Activated T-cell treated with anti-CD3 and anti-CD28 coated beads, Interleukin-2, amount 50 U/mL, for 24 hours (primary cell): ENCODE measurements around the gene KCNIP2.
"Not testable (repeated sequence)": the region's sequence is repeated elsewhere in the genome, so short reads cannot be mapped to it uniquely, and the experiment has no call there.

Source experiments
- DNase-seq: peaks from one replicate; pipeline ENCODE4 v3.0.0-alpha.2; 2020
- H3K27ac Mint-ChIP-seq: 2 replicates; pipeline ENCODE4 v1.8.0; 2020; ENCODE audit warnings: mild to moderate bottlenecking, mixed read lengths
- H3K27me3 Mint-ChIP-seq: 2 replicates; pipeline ENCODE4 v1.8.0; 2020; ENCODE audit warnings: mixed read lengths
- H3K36me3 Mint-ChIP-seq: 2 replicates; pipeline ENCODE4 v1.8.0; 2020; ENCODE audit warnings: low read depth, mixed read lengths
- H3K4me1 Mint-ChIP-seq: 2 replicates; pipeline ENCODE4 v1.8.0; 2020; ENCODE audit warnings: low read depth, mixed read lengths
- H3K4me3 Mint-ChIP-seq: 2 replicates; pipeline ENCODE4 v1.8.0; 2020; ENCODE audit warnings: mild to moderate bottlenecking, moderate library complexity, mixed read lengths
- H3K9me3 Mint-ChIP-seq: 2 replicates; pipeline ENCODE4 v1.8.0; 2020; ENCODE audit warnings: mixed read lengths

Gene KCNIP2

GRCh38 chr10:101789686-101790085, 53.9 kb downstream of the KCNIP2 start:
- peaks cover 16% of the 10 kb centered on the region for H3K4me1 Mint-ChIP-seq
- peaks cover 90% of the 10 kb centered on the region for H3K36me3 Mint-ChIP-seq
- no peaks in the 10 kb centered on the region for H3K27me3 Mint-ChIP-seq
- H3K4me3 Mint-ChIP-seq = no peak overlapping the region
- peak overlapping the region; percentile 33 for H3K27ac Mint-ChIP-seq
- no peaks in the 10 kb centered on the region for H3K9me3 Mint-ChIP-seq
- no peak for DNase-seq

DNA sequence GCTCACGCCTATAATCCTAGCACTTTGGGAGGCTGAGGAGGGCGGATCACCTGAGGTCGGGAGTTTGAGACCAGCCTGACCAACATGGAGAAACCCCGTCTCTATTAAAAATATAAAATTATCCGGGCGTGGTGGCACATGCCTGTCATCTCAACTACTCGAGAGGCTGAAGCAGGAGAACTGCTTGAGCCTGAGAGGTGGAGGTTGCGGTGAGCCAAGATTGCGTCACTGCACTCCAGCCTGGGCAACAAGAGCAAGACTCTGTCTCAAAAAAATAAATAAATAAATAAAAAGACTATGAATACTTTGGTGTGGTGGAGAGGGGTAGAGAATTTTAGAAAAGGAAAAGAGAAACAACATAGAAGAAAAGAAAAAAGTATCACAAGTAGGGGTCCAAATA, 54.4 kb downstream of the KCNIP2 start:
- Mint-ChIP-seq H3K4me1 (peaks cover 20% of the 10 kb centered on the region), H3K27ac (peak overlapping the region; percentile 33)

GRCh38 chr10:101785801-101786200, 57.8 kb downstream of the KCNIP2 start:
- DNase-seq = no peak
- Mint-ChIP-seq H3K4me1 (peaks cover 45% of the 10 kb centered on the region), H3K9me3 (no peaks in the 10 kb centered on the region), H3K27me3 (no peaks in the 10 kb centered on the region), H3K27ac (peak overlapping the region; percentile 99), H3K4me3 (no peak overlapping the region), H3K36me3 (peaks cover 93% of the 10 kb centered on the region)

More for the DNA sequence above, 54.4 kb downstream of the KCNIP2 start:
- H3K27me3 Mint-ChIP-seq, DNase-seq, H3K4me3 Mint-ChIP-seq, H3K9me3 Mint-ChIP-seq: not testable (repeated sequence)
- peaks cover 90% of the 10 kb centered on the region for H3K36me3 Mint-ChIP-seq

DNA sequence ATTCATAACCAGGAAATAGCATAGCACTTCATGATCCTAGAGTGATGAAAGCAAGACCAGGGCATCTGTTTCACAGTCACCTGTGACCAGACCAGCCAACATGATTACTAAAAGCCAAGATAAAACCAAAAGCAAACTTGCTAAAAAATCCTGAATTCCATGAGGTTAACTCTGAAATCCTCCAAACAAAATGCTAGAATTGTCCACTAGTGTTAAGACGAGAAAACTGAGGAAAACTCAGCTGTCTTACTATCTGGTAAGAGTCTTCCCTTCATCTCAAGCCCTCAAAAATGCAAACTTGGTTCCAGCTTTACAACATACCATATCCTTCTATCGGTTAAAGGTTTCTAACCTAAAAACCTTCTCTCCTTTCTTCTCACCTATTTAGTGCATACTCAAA, 59.0 kb downstream of the KCNIP2 start:
- Mint-ChIP-seq H3K36me3 (peaks cover 93% of the 10 kb centered on the region), H3K9me3 (no peaks in the 10 kb centered on the region), H3K4me1 (peaks cover 57% of the 10 kb centered on the region), H3K27me3 (no peaks in the 10 kb centered on the region), H3K4me3 (peak overlapping the region; percentile 100), H3K27ac (peak overlapping the region; percentile 99)
- DNase-seq = no peak

- Mint-ChIP-seq H3K4me1 (peaks cover 66% of the 10 kb centered on the region), H3K27ac (peak overlapping the region; percentile 99), H3K27me3 (peaks cover 7% of the 10 kb centered on the region), H3K36me3 (peaks cover 95% of the 10 kb centered on the region), H3K4me3 (peak overlapping the region; percentile 100), H3K9me3 (no peaks in the 10 kb centered on the region)
- no peak for DNase-seq
These were observed 59.9 kb downstream of the KCNIP2 start for GRCh38 chr10:101783736-101784118.

DNA sequence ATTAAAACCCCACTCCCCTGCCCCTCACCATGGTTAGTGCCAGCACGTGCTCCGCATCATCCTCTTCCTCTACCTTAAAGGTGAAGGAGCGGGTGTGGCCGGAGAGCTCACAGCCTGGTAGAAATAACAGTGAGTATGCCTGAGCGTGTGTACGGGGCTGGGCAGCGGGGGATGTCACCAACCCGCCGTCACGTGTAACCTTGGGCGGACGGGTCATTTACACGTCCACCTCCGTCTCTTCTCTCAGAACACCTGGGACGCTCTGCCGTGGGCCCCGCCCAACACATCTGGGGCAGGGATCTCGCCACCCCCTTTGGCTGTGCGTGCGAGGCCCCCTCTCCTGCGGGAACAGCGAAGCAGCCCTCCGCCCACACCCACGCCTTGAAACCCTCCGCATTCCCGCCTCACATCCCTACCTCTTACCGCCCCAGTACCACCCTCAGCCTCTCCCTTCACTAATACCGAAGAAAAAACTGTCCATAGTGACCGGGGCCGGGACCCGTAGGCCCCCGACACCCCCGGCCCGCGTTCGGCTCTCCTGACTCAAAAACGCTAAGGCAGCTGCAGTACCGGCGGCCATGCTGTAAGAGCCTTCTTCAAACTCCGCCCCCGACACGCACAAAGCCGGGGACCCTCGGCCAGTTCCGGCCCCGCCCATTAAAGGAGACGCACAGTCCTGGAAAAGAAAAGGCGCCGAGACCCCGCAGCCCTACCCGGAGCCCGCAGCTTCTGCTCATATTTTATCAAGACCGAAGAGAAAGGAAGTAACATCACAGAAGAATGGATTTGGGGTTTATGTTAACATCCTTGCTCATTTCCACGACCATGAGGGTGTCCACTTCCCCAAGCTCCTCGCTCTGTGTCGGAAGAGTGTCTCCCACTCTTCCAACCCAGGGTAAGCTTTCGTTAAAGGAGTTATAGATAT, 60.5 kb downstream of the KCNIP2 start, which contains the start of gene NPM3:
Gene NPM3, minus strand, starts transcription at position 636 of the 925 bp plus-strand sequence. Its CDS starts 56 bp downstream, at position 580.
- Mint-ChIP-seq H3K36me3 (peaks cover 92% of the 10 kb centered on the region), H3K27me3 (peaks cover 11% of the 10 kb centered on the region), H3K27ac (peak within 1 kb of the TSS; percentile 99), H3K9me3 (no peaks in the 10 kb centered on the region), H3K4me3 (peak within 1 kb of the TSS; percentile 100), H3K4me1 (peaks cover 67% of the 10 kb centered on the region)
- DNase-seq = peak; percentile 89

DNA sequence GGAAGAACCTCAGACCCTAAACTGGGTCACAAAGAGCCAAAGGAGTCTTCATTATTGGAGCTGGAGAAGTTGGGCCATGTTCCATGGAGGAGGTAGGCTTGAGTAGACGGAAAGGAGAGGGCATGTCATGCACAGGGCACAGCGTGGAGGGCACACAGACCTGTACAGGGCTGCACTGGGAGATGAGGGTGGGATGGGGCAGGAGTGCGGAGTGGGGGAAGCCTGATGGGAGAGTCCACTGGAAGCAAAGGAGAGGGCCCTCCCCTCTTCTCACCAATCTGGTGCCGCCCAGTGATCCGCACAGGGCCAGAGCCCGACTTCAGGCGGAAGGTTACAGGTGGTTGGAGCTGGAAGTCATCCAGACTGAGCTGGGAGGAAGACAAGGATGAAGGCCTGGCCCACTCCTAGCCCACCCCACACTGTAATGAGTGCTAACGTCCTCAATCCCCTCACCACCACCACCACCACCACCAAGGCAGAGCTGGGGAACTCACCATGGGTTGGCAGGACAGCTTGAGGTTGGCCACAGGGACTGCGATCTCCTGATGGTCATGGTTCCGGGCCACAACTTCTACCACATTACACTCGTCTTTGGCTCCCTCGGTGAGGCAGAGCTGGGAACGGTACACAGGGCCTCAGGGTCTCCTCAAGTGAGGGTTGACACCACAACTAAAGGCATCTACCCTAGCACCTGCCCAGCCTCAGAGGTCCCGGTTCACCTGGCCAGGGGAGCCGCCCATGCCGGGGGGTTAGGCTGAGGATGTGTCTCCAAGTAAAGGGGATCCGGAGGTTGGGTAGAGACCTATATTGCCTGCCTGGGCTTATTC, 61.4 kb downstream of the KCNIP2 start:
- Mint-ChIP-seq H3K36me3 (peaks cover 92% of the 10 kb centered on the region), H3K27ac (peak overlapping the region; percentile 99), H3K27me3 (peaks cover 20% of the 10 kb centered on the region), H3K4me3 (peak overlapping the region; percentile 100), H3K4me1 (peaks cover 64% of the 10 kb centered on the region), H3K9me3 (no peaks in the 10 kb centered on the region)
- peak; percentile 35 for DNase-seq

- Mint-ChIP-seq H3K9me3 (no peaks in the 10 kb centered on the region), H3K27ac (peak overlapping the region; percentile 99)
These were observed 62.0 kb downstream of the KCNIP2 start for GRCh38 chr10:101781655-101781983.

DNA sequence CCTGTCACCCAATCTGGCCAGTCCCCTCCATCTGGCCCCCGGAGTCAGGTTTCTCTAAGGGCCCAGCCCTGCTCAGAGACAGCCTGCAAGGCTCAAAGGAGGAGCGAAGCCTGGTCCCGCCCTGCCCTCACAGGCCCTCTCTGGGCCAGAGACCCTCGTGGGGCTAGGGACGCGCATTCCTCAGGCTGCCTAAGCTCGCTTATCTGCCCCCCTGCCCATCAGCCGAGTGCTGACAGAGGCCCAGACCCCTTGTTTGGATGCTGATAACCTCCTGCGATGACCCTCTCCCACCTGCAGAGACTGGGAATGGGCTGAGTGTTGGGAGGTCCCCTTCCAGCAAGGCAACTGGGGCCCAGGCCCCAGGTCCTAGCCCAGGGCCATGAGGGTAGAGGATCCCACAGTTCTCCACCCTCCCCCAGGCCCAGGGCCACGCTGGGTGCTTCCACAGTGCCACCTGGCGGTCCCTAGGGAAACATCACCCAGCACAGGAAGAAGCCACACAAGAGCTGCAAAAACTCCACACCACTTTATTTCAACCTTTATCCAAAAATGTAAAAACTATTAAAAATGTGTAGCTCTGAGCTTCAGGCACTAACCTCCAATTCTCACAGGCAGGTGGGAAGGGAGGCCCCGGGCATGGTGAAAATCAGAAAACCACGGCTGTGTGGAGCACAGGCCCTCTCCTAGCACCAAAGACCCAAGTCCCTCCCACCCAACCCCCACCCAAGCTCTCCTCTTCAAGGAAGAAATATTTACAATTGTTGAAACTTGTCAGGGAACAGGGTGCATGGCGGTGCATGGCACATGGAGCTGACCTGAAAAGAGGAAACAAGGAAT, 62.6 kb downstream of the KCNIP2 start:
- Mint-ChIP-seq H3K4me1 (peaks cover 63% of the 10 kb centered on the region), H3K9me3 (no peaks in the 10 kb centered on the region), H3K27me3 (peaks cover 27% of the 10 kb centered on the region), H3K27ac (peak overlapping the region; percentile 99), H3K36me3 (peaks cover 83% of the 10 kb centered on the region), H3K4me3 (peak overlapping the region; percentile 100)
- peak; percentile 84 for DNase-seq

More at GRCh38 chr10:101781655-101781983, 62.0 kb downstream of the KCNIP2 start:
- Mint-ChIP-seq H3K36me3 (peaks cover 88% of the 10 kb centered on the region), H3K4me1 (peaks cover 65% of the 10 kb centered on the region), H3K4me3 (peak overlapping the region; percentile 100), H3K27me3 (peaks cover 26% of the 10 kb centered on the region)
- no peak for DNase-seq

GRCh38 chr10:101780187-101780817, 63.3 kb downstream of the KCNIP2 start:
- Mint-ChIP-seq H3K27ac (peak overlapping the region; percentile 75), H3K4me1 (peaks cover 60% of the 10 kb centered on the region), H3K27me3 (peaks cover 29% of the 10 kb centered on the region), H3K9me3 (no peaks in the 10 kb centered on the region), H3K36me3 (peaks cover 75% of the 10 kb centered on the region), H3K4me3 (peak overlapping the region; percentile 100)
- DNase-seq = no peak

DNA sequence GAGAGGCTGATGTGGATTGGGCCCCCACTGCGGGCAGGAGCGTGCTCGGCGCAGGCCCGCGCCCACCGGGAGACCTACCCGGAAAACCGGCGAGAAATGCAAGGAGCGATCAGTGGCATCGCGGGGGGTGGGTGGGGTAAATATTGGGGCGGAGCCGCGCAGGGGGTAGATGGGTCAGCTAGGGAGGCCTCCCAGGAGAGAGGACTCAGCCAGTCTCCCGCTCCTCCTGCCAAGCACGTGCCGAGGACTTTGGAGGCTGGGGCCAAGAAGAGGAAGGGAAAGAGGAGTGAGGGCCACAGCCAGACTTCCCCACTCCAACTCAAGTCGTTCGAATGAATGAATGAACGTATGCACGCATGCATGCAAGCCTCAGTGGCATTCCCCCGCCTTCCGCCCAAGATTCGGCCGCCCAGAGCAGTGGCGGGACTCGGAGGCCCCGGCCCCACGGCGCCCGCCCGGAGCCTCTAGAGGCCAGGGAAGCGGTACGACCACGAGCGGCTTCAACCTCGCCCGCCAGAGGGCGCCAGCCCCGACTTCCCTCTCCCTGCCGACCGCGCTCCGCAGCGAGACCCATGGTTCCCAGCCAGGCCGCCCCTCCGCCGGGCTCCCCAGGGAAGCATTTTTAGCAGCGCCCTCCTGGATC, 63.9 kb downstream of the KCNIP2 start:
- Mint-ChIP-seq H3K27me3 (peaks cover 35% of the 10 kb centered on the region), H3K4me1 (peaks cover 61% of the 10 kb centered on the region), H3K36me3 (peaks cover 69% of the 10 kb centered on the region), H3K4me3 (peak overlapping the region; percentile 100), H3K9me3 (no peaks in the 10 kb centered on the region), H3K27ac (peak overlapping the region; percentile 75)
- DNase-seq = peak; percentile 91

GRCh38 chr10:101778781-101779543, 64.6 kb downstream of the KCNIP2 start:
- Mint-ChIP-seq H3K9me3 (no peaks in the 10 kb centered on the region), H3K4me1 (peaks cover 61% of the 10 kb centered on the region), H3K4me3 (peak overlapping the region; percentile 100), H3K27ac (peak overlapping the region; percentile 6), H3K36me3 (peaks cover 62% of the 10 kb centered on the region), H3K27me3 (peaks cover 42% of the 10 kb centered on the region)
- DNase-seq = peak; percentile 59
